Peyer's patch (tissue), 4 donors: Measurements from ENCODE around the gene NAV2. TPM values are rescaled to one million over a fixed set of nuclear protein-coding genes. Genes with fewer than 3 reads are reported as not detected.

Experiments used
- DNase-seq, 3 donors: peaks; one replicate each; pipeline ENCODE4 v3.0.0-alpha.2; 2017 to 2019
- H3K27ac ChIP-seq, 4 donors: fragments of 200-600 bp; sonication (generic); one replicate each; pipeline ENCODE4 v1.5.1; 2016 to 2019
- H3K27me3 ChIP-seq, 2 donors: fragments of 200-600 bp; sonication (generic); one replicate each; pipeline ENCODE4 v1.5.1; 2019
- H3K36me3 ChIP-seq, 3 donors: fragments of 200-600 bp; sonication (generic); one replicate each; pipeline ENCODE4 v1.5.1; 2016 to 2019
- H3K4me1 ChIP-seq, 4 donors: fragments of 200-600 bp; sonication (generic); one replicate each; pipeline ENCODE4 v1.5.1; 2016 to 2019
- H3K4me3 ChIP-seq, 4 donors: fragments of 200-600 bp; sonication (generic); 1 replicate in 3 of 4; 2 replicates in 1 of 4; pipeline ENCODE4 v1.5.1; 2016 to 2019; ENCODE audit warnings: mild to moderate bottlenecking in 1 of 4
- H3K9me3 ChIP-seq, 4 donors: fragments of 200-600 bp; sonication (generic); one replicate each; pipeline ENCODE4 v1.5.1; 2016 to 2019; ENCODE audit warnings: mild to moderate bottlenecking in 1 of 4
- POLR2A ChIP-seq, 2 donors: fragments of 450-650 bp; IDR thresholded peaks; one replicate each; pipeline ENCODE4 v1.5.1; 2017; ENCODE audit warnings: antibody characterized with exemption in 2 of 2, mild to moderate bottlenecking in 2 of 2, moderate library complexity in 2 of 2
- total RNA-seq, 4 donors: library from RNA; depleted of rRNA; stranded (reverse); fragments of >200 nt; gene quantifications; one replicate each; pipeline ENCODE4 v1.1.0, GENCODE V29; 2016
- TF ChIP-seq, protein P1 (sequence below), 6 experiments: fragments of 450-650 bp in 4 of 6; fragments of 200-600 bp in 2 of 6; sonication (generic) in 1 of 6; IDR thresholded peaks; one replicate each; pipeline ENCODE4 v1.5.1; 2017 to 2019; ENCODE audit warnings: antibody characterized with exemption in 6 of 6, mild to moderate bottlenecking in 3 of 6, moderate library complexity in 1 of 6

NAV2 gene
- total RNA-seq, 4 donors from 2014 or later: 6.0 to 48.7 (median 20.1) TPM

GRCh38 chr11:19703211-19703610 lies 9.4 kb upstream of the NAV2 start:
- Histone ChIP-seq H3K9me3 (no peaks in the 10 kb centered on the region), H3K27me3 (no peaks in the 10 kb centered on the region), H3K4me3 (no peak overlapping the region), H3K36me3 (no peaks in the 10 kb centered on the region), H3K27ac (no peak overlapping the region), H3K4me1 (no peaks in the 10 kb centered on the region)
- TF ChIP-seq POLR2A (IDR thresholded peaks at IDR 0.05): no peak
- TF ChIP-seq, protein P1, sequence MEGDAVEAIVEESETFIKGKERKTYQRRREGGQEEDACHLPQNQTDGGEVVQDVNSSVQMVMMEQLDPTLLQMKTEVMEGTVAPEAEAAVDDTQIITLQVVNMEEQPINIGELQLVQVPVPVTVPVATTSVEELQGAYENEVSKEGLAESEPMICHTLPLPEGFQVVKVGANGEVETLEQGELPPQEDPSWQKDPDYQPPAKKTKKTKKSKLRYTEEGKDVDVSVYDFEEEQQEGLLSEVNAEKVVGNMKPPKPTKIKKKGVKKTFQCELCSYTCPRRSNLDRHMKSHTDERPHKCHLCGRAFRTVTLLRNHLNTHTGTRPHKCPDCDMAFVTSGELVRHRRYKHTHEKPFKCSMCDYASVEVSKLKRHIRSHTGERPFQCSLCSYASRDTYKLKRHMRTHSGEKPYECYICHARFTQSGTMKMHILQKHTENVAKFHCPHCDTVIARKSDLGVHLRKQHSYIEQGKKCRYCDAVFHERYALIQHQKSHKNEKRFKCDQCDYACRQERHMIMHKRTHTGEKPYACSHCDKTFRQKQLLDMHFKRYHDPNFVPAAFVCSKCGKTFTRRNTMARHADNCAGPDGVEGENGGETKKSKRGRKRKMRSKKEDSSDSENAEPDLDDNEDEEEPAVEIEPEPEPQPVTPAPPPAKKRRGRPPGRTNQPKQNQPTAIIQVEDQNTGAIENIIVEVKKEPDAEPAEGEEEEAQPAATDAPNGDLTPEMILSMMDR (IDR thresholded peaks at IDR 0.05): no peak
- DNase-seq: no peak

DNA sequence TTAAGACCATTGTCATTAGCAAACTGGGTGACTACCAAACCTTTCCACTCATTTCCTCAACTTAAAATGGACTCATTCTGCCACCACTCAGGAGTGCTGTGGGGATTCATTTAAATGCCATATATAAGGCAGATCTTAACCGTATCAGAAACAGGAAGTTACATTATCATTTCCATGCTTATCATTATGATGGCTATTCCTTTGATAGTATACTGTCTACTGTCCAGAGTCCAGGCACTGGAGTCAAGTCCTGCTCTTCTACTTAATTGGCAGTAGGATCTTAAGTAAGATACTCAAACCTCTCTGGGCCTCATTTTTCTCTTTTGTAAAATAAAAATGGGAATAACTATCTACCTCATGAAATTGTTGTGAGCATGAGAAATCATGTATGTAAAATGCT lies 8.4 kb upstream of the NAV2 start:
- H3K27me3 ChIP-seq: no peaks in the 10 kb centered on the region
- H3K4me1 ChIP-seq: no peaks in the 10 kb centered on the region
- H3K36me3 ChIP-seq: no peaks in the 10 kb centered on the region
- TF ChIP-seq POLR2A (IDR thresholded peaks at IDR 0.05): no peak
- TF ChIP-seq, protein P1 (IDR thresholded peaks at IDR 0.05): no peak
- no peak for DNase-seq
- no peak overlapping the region for H3K4me3 ChIP-seq
- no peaks in the 10 kb centered on the region for H3K9me3 ChIP-seq
- H3K27ac ChIP-seq: no peak overlapping the region

- no peaks in the 10 kb centered on the region for H3K27me3 ChIP-seq
- no peaks in the 10 kb centered on the region for H3K9me3 ChIP-seq
- H3K4me1 ChIP-seq: no peaks in the 10 kb centered on the region
- no peak overlapping the region for H3K27ac ChIP-seq
- no peak overlapping the region for H3K4me3 ChIP-seq
- no peaks in the 10 kb centered on the region for H3K36me3 ChIP-seq
- no peak for DNase-seq
- no peak for TF ChIP-seq POLR2A (IDR thresholded peaks at IDR 0.05)
- TF ChIP-seq, protein P1 (IDR thresholded peaks at IDR 0.05): no peak
Observed at GRCh38 chr11:19705936-19706335, 6.7 kb upstream of the NAV2 start.

- H3K9me3 ChIP-seq: no peaks in the 10 kb centered on the region
- TF ChIP-seq, protein P1 (IDR thresholded peaks at IDR 0.05): no peak
- no peak for TF ChIP-seq POLR2A (IDR thresholded peaks at IDR 0.05)
- H3K27ac ChIP-seq: peak overlapping the region; percentile 64 to 89 (median 69)
- peak overlapping the region; percentile 42 to 68 (median 59) for H3K4me3 ChIP-seq
- H3K4me1 ChIP-seq: peaks cover 0 to 28% (median 7%) of the 10 kb centered on the region in 4 donors
- peaks cover 0 to 14% of the 10 kb centered on the region in 2 donors for H3K27me3 ChIP-seq
- H3K36me3 ChIP-seq: no peaks in the 10 kb centered on the region
- no peak for DNase-seq
Observed at GRCh38 chr11:19711911-19712280, 741 bp upstream of the NAV2 start.

GRCh38 chr11:19713196-19714021 lies 772 bp downstream of the NAV2 start:
- H3K27ac ChIP-seq: peak overlapping the region in 2 of 4 donors; percentile 70 to 89
- peaks cover 0 to 28% (median 7%) of the 10 kb centered on the region in 4 donors for H3K4me1 ChIP-seq
- peaks cover 0 to 14% of the 10 kb centered on the region in 2 donors for H3K27me3 ChIP-seq
- no peaks in the 10 kb centered on the region for H3K36me3 ChIP-seq
- peak overlapping the region; percentile 42 to 68 (median 59) for H3K4me3 ChIP-seq
- TF ChIP-seq, protein P1 (IDR thresholded peaks at IDR 0.05): no peak
- TF ChIP-seq POLR2A (IDR thresholded peaks at IDR 0.05): no peak
- no peak for DNase-seq
- H3K9me3 ChIP-seq: no peaks in the 10 kb centered on the region
